ENCODE measurements around the gene HMCN1.

HMCN1 gene

DNA sequence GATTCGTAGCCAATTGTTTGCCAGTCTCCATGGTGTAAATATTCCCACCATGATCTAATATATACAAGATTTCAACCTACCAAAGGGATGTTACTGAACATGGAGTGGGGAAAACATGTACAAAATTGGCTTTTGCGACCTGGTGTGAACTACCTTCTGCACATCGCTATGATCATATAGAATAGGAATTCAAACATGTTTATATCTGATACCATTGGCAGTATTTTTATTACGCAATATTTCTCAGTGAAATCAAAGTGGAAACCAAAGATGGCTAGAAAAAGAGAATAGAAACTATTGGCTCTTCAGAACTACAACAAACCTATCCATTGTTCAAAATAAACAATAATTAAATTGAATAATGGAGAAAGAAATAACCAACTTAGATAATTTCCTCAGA lies 355.7 kb downstream of the HMCN1 start:
- DNase-seq (ENCODE audit: low spot score): no peak

DNA sequence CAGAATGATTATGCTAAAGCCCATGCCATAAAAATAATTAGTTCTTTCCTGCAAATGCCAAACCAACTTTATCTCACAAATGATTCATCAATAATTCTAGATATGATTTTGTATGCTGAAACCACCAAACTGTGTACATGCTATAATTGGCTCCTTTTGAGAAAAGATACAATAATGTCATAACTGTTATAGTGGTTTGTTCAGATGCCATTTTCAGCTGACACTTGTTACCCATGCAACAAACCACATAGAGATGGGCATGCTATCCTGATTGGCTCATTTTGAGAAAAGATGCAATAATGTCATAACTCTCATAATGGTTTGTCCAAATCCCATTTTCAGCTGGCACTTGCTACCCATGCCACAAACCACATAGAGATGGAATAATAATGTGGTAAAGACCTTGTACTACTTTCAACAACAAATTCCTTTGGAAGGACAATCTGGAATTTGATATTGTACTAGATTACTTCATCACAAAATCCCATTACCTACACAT lies 357.1 kb downstream of the HMCN1 start:
- DNase-seq (ENCODE audit: low spot score): no peak

DNA sequence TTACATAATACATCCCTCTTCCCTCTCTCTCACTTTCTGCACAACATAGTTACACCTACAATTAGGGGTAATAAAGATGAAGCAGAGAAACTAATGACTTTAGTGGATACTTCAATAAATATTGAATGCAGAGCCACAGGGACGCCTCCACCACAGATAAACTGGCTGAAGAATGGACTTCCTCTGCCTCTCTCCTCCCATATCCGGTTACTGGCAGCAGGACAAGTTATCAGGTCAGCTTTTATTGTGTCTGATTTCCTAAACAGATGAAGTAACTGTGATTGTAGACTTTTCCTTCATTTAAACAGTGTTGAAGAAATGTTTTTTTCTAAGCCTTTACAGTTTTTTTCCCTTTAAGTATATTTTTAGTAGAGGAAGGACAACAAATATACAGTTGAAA lies 359.2 kb downstream of the HMCN1 start:
- no peak for DNase-seq (ENCODE audit: low spot score)

- DNase-seq (ENCODE audit: low spot score): no peak
Observed at GRCh38 chr1:186094172-186094571, 360.0 kb downstream of the HMCN1 start.

DNA sequence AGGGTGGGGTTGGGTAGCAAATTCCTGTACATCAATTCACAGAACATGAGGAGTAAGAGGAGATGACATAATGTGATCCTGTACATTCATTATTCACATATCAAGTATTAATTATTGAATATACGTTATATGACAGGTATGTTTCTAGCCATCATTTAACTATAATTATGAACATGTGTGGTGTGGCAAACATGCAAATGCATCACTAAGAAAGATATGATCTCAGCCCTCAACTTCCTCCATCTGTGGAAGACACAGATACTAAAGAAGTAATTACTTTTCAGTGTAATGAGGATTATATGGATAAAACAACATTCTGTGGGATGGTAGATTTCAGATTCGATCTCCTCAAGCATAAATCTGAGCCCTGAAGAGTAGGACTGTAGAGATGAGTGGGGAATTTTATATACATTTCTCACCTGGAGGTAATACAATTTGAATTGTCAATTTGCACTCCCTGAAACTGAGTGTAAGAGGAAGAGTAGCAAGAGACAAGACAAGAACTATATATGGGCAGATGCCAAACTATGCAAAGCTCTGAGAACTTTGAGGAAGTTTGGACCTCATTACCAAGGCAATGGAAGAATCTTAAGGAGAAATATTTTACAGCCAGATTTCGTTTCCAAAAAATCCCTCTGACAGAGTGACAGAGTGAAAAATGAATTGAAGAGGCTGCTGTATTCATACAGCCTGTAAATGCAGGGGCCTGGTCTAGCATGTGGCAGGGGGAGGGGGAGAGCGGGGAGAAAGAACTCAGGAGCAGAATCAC lies 365.3 kb downstream of the HMCN1 start:
- DNase-seq (ENCODE audit: low spot score): no peak

DNA sequence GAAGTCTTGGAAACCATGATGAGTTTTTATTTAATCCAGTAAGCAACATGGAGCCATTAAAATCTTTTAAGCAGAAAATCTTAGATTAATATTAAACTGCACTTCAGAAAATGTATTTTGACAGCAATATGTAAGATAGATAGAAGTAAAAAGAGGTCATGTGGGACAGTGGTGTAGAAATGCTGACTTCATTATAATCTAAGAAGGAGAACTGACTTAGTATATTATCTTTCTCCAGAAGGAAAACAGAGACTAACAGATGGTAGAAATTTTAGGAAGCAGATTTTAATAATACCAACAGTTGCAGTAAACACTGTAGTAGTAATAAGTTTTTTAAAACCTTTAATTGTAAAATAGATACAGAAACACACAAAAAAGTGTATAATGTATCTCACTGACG lies 367.9 kb downstream of the HMCN1 start:
- no peak for DNase-seq (ENCODE audit: low spot score)

GRCh38 chr1:186102547-186103148 lies 368.5 kb downstream of the HMCN1 start:
- DNase-seq (ENCODE audit: low spot score): no peak

DNA sequence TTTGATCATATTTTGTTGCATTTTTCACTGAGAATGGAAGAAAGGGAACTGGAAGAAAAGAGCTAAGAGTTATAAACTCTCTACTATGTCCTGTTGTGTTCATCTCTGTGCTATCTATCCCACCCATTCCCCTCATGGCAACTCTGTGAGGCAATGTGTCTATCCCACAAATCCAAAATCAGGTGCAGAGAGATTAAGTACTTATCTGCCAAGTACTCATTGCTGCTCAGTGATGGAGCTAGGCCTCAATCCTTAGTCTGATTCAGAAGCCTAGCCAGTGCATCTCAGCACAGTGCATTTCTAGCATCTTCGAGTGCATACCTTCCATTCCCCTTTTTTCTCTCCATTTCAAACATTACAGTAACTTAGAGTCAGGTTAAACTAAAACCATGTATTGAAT lies 370.3 kb downstream of the HMCN1 start:
- no peak for DNase-seq (ENCODE audit: low spot score)

- no peak for DNase-seq (ENCODE audit: low spot score)
Observed at GRCh38 chr1:186112280-186112679, 378.1 kb downstream of the HMCN1 start.

DNA sequence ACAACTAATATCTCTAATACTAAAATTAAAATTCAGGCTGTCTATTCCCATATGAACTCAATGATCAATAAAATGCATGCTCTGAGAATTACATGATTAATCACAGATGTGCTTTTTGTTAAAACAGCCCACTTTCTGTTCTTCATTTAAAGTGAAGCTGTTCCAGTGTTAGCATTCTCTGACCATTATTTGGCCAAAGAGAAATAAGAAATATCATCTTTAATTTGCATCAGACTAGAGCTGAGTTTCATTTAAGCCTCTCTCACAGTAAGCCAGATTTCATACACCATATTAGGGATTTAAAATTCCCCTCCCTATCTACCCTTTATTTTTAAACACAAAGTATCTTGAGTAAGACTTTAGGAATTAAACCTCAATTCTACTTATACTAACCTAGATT lies 379.3 kb downstream of the HMCN1 start:
- no peak for DNase-seq (ENCODE audit: low spot score)

- no peak for DNase-seq (ENCODE audit: low spot score)
Observed at GRCh38 chr1:186118724-186119123, 384.5 kb downstream of the HMCN1 start.

DNA sequence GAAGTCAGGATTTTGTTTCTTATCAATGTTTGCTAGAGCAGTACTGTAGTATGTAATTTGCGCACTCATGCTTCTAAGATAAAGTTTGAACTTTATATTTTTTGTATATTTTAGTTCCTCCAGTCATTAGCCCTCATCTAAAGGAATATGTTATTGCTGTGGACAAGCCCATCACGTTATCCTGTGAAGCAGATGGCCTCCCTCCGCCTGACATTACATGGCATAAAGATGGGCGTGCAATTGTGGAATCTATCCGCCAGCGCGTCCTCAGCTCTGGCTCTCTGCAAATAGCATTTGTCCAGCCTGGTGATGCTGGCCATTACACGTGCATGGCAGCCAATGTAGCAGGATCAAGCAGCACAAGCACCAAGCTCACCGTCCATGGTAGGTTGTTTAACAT lies 388.6 kb downstream of the HMCN1 start:
- DNase-seq (ENCODE audit: low spot score): no peak

GRCh38 chr1:186125035-186125434 lies 390.8 kb downstream of the HMCN1 start:
- no peak for DNase-seq (ENCODE audit: low spot score)

DNA sequence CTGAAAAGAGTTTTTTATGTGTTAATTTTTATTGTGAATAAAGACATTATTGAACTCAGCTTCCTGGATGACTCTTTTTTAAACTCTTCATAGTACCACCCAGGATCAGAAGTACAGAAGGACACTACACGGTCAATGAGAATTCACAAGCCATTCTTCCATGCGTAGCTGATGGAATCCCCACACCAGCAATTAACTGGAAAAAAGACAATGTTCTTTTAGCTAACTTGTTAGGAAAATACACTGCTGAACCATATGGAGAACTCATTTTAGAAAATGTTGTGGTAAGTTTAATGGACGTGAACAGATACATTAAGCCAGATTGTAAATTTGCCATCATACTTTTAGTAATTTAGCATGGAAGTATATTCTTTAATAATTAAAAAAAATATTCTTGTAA lies 391.3 kb downstream of the HMCN1 start:
- no peak for DNase-seq (ENCODE audit: low spot score)

DNA sequence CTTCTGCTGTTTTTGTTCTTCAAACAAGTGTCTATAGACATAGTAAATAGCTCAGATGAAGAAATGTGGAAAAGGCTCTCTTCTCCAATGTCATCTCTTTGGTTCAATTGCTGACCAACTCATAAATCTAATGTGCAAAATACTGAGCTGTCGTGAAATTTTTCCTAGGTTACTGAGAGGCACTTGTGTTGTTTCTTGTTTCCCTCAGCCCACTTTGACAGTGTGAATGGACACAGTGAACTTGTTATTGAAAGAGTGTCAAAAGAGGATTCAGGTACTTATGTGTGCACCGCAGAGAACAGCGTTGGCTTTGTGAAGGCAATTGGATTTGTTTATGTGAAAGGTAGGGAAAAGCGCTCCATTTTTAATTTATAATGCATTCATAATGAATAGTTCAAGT lies 395.6 kb downstream of the HMCN1 start:
- no peak for DNase-seq (ENCODE audit: low spot score)

DNA sequence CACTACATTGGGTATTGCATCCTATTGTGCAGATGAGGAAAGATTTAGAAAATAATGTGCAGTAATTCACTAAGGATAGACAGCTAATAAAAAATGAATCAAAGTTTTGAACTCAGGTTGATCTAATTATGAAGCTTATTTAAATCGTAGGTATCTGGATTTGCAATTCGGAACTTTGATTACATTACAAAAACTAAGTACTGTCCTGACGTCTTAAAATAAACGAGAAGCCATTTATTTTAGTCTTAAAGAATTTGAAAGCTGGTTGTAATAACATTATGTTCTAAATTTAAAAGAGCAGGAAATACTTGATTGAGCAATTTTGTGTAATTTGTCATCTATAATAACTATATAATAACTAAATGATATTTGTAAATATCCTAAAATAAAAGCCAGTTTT lies 404.9 kb downstream of the HMCN1 start:
- no peak for DNase-seq (ENCODE audit: low spot score)

- DNase-seq (ENCODE audit: low spot score): no peak
Observed at GRCh38 chr1:186139701-186140100, 405.5 kb downstream of the HMCN1 start.

DNA sequence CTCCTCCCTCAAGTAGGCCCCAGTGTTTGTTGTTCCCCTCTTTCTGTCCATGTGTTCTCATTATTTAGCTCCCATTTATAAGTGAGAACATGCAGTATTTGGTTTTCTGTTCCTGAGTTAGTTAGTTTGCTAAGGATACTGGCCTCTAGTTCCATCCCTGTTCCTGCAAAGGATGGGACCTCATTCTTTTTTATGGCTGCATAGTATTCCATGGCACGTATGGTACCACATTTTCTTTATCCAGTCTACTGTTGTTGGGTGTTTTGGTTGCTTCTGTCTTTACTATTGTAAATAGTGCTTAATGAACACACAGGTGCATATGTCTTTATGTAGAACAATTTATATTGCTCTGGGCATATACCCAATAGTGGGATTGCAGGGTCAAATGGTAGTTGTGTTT lies 408.0 kb downstream of the HMCN1 start:
- DNase-seq (ENCODE audit: low spot score): no peak

- no peak for DNase-seq (ENCODE audit: low spot score)
Observed at GRCh38 chr1:186142916-186143315, 408.7 kb downstream of the HMCN1 start.

GRCh38 chr1:186143481-186143880 lies 409.3 kb downstream of the HMCN1 start:
- no peak for DNase-seq (ENCODE audit: low spot score)

- DNase-seq (ENCODE audit: low spot score): no peak
Observed at GRCh38 chr1:186144505-186144904, 410.3 kb downstream of the HMCN1 start.

DNA sequence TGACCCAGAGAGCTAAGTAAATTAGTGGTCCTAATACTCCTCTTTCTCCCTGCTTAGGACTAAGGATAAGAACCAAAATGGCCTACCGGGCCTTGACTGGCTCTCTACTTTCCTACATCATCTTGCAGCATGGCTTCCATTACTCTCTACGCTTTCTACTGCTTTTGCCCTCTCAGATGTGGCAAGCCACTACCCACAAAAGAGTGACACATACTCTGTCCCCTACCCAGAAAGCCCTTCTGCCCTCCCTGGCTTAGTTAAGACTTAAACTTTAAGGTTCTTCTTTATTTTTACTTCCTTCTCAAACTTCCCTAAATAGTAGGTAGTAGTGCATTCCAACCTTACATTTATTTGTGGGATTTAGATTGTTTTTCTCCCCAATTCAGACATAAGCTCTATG lies 412.8 kb downstream of the HMCN1 start:
- no peak for DNase-seq (ENCODE audit: low spot score)

- no peak for DNase-seq (ENCODE audit: low spot score)
Observed at GRCh38 chr1:186149591-186149990, 415.4 kb downstream of the HMCN1 start.

- no peak for DNase-seq (ENCODE audit: low spot score)
Observed at GRCh38 chr1:186152227-186152619, 418.0 kb downstream of the HMCN1 start.
